UCSD-AML1 (cell line): ENCODE results near the gene TRIM73.
"Not testable (repeated sequence)": the region's sequence is repeated elsewhere in the genome, so short reads cannot be mapped to it uniquely, and the experiment has no call there.

ENCODE experiments used
- DNase-seq: peaks from one replicate; lab custom pipeline; 2025; ENCODE audit not compliant: unreplicated experiment; lab: John Stamatoyannopoulos, UW

TRIM73 gene

GRCh38 chr7:75415428-75415817 is 20.0 kb downstream of the TRIM73 start:
- DNase-seq: not testable (repeated sequence)

DNA sequence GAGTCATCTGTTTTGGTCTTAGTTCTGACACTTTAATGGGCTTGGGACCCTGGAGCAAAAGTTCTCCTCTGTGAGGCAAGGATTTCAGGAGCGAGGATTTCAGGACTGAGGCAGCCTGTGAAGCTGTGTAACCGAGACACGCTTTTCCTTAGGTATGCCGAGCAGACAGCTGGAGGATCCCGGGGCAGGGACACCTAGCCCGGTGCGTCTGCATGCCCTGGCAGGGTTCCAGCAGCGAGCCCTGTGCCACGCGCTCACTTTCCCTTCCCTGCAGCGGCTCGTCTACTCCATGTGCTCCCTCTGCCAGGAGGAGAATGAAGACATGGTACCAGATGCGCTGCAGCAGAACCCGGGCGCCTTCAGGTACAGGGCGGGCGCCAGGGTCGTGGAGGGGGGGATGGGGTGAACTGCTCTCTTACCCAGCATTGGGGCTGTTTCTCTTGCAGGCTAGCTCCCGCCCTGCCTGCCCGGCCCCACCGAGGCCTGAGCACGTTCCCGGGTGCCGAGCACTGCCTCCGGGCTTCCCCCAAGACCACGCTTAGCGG is 20.5 kb downstream of the TRIM73 start:
- DNase-seq: not testable (repeated sequence)

- not testable (repeated sequence) for DNase-seq
These were observed 21.4 kb downstream of the TRIM73 start for GRCh38 chr7:75416787-75417186.

- DNase-seq: not testable (repeated sequence)
These were observed 22.9 kb downstream of the TRIM73 start for GRCh38 chr7:75418292-75418858.

DNA sequence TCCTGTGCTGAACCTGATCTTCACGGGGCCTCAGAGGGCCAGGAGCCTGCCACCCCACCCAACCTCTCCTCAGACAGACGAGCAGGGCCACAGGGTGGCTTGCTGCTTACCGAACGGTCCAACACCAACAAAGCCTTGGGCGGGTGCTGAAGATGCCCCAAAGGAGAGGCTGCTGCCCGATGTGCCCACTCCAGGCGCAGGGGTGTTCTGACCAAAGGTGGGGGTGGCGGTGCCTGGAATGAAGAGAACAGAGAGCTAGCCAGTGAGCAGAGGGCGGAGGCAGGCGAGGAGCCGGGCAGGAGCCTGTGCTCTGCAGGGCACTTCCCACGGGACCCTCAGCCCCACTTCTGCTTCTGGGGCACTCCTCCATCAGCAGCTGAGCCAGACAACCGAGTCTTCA is 23.8 kb downstream of the TRIM73 start:
- not testable (repeated sequence) for DNase-seq

- not testable (repeated sequence) for DNase-seq
These were observed 24.3 kb downstream of the TRIM73 start for GRCh38 chr7:75419693-75420092.

- DNase-seq: not testable (repeated sequence)
These were observed 24.7 kb downstream of the TRIM73 start for GRCh38 chr7:75420152-75420551.

- DNase-seq: not testable (repeated sequence)
These were observed 26.6 kb downstream of the TRIM73 start for GRCh38 chr7:75421798-75422710.

GRCh38 chr7:75423481-75423880 is 28.1 kb downstream of the TRIM73 start:
- DNase-seq: not testable (repeated sequence)

DNA sequence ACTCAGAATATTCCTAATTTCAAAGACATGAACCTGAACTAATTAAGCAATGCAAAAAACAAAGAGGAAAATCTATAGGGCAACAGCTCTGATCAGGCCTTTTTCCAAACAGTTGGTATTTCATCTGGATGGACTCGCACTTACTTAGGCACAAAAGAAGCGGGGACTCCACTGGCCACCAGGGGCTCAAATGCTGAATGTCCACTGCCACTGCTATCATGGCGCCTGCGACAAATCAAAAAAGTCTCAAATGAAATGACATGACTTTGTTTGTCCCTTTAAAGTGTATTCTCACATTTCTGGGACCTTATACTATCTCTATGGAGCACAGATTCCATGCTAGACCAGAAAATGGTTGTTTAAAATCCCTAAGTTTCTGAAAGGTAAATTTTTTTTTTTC is 43.6 kb downstream of the TRIM73 start:
- not testable (repeated sequence) for DNase-seq

DNA sequence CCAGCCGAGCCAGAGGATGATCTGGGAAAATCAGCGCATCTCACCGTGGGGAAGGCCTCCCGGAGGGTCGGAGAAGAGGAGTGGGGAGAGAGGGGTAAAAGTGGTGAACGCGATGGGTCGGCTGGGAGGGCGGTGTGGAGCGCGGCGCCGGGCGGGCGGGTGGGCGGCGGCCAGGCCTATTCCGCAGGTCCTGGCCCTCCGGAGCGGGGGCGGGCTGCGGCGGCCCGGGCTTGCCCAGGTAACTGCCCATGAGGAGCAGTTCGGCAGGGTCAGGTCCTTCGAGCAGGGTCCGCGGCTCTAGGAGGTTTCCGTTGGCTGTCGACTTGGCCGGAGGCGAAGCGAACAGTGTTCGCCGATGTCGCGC is 46.7 kb downstream of the TRIM73 start:
- DNase-seq: not testable (repeated sequence)

DNA sequence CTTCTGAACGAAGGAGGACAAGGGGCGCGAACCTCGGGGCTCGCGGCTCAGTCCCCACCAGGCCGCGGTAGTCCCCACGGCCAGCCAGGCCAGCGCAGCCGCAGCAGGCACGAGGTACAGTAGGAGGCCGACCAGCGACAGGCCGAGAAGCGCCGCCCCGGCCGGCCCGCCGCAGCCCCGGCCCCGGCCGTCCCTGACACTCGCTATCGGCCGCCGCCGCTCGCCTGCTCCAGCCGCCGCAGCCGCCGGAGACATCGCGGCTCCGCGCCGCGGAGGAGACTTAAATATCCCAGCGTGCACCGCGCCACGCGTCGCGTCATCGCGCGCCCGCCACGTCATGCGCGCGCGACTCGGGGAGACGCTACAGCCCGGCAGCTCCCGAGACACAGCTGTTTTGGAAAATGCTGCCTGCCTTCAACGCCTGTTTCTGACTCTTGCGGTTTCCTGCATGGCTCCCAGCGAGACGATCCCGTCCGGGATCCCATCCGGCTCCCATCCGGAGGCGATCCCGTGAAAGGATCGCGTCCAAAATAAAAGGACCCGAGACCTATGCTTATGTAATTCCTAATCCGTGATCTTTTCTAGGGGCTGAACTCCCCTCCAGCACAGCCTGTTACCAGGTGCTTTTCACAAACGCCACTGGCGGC is 47.2 kb downstream of the TRIM73 start:
- peak; percentile 24 for DNase-seq

GRCh38 chr7:75449946-75450345 is 54.5 kb downstream of the TRIM73 start:
- not testable (repeated sequence) for DNase-seq

DNA sequence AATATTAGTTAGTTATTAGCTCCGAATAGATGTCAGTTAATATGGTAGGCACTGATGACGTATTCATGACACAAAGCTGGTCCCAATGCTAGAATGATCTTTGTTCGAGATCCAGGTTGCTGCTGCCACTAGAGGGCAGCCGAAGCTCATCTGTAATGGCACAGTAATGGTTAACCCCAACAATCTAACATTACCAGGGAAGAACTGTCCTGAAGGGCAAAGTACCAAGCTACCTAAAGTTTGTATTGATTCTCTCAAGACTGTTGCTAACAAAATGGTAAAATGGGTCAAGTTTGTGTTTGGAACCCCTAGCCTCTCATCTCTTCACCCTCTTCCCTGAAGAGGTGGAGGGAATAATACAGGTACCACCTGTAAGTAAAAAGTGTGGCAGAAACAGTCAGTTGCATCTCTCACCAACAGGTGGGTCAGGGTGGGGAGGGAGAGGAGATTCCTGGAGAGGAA is 57.1 kb downstream of the TRIM73 start:
- DNase-seq: not testable (repeated sequence)
